Iris pigment epithelial cell (primary cell): Measurements from ENCODE around the gene NUTM2D.
A peak's percentile ranks its signal among the peaks of the same experiment; 100 is the strongest.
"Not testable (repeated sequence)": the region's sequence is repeated elsewhere in the genome, so short reads cannot be mapped to it uniquely, and the experiment has no call there.

Experiments
- DNase-seq: peaks from one replicate; pipeline ENCODE4 v3.0.0-alpha.2; 2011; ENCODE audit warnings: low read depth

The NUTM2D gene

GRCh38 chr10:87369514-87370112 lies 12.1 kb downstream of the NUTM2D start:
- not testable (repeated sequence) for DNase-seq

- peak; percentile 39 for DNase-seq
Measured at GRCh38 chr10:87374091-87374490, 16.5 kb downstream of the NUTM2D start.

GRCh38 chr10:87379115-87379514 lies 21.6 kb downstream of the NUTM2D start:
- not testable (repeated sequence) for DNase-seq

GRCh38 chr10:87383149-87383857 lies 25.8 kb downstream of the NUTM2D start:
- peak; percentile 38 for DNase-seq

GRCh38 chr10:87384283-87384682 lies 26.7 kb downstream of the NUTM2D start:
- DNase-seq = not testable (repeated sequence)

GRCh38 chr10:87385762-87386360 lies 28.3 kb downstream of the NUTM2D start:
- DNase-seq = not testable (repeated sequence)

GRCh38 chr10:87391360-87391759 lies 33.8 kb downstream of the NUTM2D start:
- not testable (repeated sequence) for DNase-seq

- DNase-seq = not testable (repeated sequence)
Measured at GRCh38 chr10:87396206-87396605, 38.7 kb downstream of the NUTM2D start.

GRCh38 chr10:87398436-87398835 lies 40.9 kb downstream of the NUTM2D start:
- DNase-seq = not testable (repeated sequence)

GRCh38 chr10:87407516-87408467 lies 50.2 kb downstream of the NUTM2D start:
- DNase-seq = not testable (repeated sequence)

- DNase-seq = not testable (repeated sequence)
Measured at GRCh38 chr10:87413921-87414320, 56.4 kb downstream of the NUTM2D start.
